GM19240 (cell line): Measurements from ENCODE around the gene FAM25A.

Experiments
- DNase-seq: peaks from one replicate; pipeline ENCODE4 v3.0.0; 2011; ENCODE audit warnings: low spot score; ENCODE audit not compliant: insufficient read length

The FAM25A gene

GRCh38 chr10:87059401-87059800 is 39.3 kb downstream of the FAM25A start:
- no peak for DNase-seq

GRCh38 chr10:87060280-87060928 is 40.3 kb downstream of the FAM25A start:
- no peak for DNase-seq

GRCh38 chr10:87064651-87065050 is 44.6 kb downstream of the FAM25A start:
- no peak for DNase-seq

- DNase-seq: no peak
These were observed 46.1 kb downstream of the FAM25A start for GRCh38 chr10:87066178-87066577.

GRCh38 chr10:87066865-87067264 is 46.8 kb downstream of the FAM25A start:
- DNase-seq: no peak

GRCh38 chr10:87068281-87068680 is 48.2 kb downstream of the FAM25A start:
- no peak for DNase-seq

- no peak for DNase-seq
These were observed 52.4 kb downstream of the FAM25A start for GRCh38 chr10:87072449-87072848.
